Stimulated activated CD4-positive, alpha-beta T cell treated with anti-CD3 and anti-CD28 coated beads, Interleukin-4, amount 100 ng/mL, for 1 hour (primary cell): ENCODE data around the gene TNNI3K.

Experiments used
- DNase-seq: peaks from one replicate; pipeline ENCODE4 v3.0.0-alpha.2; 2020

The TNNI3K gene

DNA sequence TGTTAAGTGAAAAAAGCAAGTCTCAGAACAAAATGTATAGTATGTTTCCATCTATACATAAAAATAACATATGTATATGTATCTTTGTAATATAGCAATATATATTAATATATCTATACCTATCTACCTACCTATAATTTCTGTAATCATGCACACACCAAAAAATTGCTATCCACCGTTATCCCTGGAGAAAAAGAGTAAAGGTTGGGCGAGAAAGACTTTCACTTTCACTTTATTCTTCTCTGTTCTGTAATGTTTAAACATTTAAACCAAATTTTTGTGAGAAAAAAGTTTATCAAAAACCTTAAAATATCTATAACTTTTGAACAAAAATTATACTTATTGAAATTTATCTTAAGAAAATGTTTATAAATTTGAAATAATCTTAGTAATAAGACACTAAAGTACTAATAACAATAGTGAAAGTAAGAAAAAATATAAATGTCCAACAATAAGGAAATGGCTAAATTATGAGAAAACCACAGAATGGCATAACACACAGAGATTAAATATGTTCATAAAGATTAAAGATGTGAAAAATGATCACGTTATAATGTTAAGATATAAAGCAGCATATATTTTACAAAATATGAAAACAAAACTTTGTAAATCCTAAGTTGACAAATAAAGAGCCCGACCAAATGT lies 351.2 kb downstream of the TNNI3K start:
- no peak for DNase-seq

DNA sequence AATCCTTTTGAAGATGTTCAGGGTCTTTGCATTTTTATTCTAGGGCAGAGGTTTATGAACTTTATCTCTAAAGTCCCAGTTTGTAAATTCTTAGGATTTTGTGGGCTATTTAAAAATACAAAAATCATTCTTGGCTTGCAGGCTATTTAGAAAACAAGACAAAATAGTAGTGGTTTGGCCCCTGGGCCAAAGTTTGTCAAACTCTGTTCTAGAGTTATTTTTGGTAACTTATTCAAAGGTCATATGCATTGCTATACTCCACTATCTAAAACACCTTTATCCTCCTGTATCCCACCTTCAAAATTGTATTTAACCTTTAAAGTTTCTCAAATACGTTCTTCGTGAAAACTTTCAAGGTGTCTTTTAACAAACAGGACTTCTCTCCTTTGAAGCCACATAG lies 352.7 kb downstream of the TNNI3K start:
- DNase-seq = no peak

DNA sequence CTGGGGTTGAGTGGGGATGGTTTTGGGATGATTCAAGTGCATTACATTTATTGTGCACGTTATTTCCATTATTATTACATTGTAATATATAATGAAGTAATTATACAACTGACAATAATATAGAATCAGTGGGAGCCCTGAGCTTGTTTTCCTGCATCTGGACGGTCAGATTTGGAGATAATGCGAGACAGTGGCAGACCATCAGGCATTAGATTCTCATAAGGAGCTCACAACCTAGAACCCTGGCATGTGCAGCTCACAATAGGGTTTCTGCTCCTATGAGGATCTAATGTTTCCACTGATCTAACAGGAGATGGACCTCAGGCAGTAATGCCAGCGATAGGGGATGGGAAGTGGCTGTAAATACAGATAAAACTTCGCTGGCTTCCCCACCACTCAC lies 355.1 kb downstream of the TNNI3K start:
- no peak for DNase-seq

DNA sequence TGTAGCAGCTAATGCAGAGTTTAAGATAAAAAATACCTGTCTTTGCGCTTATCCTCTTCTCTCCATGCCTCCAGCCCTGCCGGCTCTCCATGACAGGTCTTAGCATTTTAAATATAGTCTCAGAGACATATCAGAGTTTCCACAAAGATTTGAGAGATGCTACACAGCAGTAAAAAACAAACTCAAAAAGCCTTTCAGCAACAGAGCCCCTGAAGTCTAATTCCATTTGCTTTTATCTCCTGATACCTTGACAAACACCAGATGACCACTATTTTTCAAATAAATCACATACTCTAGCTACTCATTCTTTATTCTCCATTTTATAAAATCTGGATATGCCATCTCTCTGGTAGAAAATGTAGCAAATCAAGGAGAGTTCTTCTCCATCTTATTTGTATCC lies 356.8 kb downstream of the TNNI3K start:
- DNase-seq = no peak

DNA sequence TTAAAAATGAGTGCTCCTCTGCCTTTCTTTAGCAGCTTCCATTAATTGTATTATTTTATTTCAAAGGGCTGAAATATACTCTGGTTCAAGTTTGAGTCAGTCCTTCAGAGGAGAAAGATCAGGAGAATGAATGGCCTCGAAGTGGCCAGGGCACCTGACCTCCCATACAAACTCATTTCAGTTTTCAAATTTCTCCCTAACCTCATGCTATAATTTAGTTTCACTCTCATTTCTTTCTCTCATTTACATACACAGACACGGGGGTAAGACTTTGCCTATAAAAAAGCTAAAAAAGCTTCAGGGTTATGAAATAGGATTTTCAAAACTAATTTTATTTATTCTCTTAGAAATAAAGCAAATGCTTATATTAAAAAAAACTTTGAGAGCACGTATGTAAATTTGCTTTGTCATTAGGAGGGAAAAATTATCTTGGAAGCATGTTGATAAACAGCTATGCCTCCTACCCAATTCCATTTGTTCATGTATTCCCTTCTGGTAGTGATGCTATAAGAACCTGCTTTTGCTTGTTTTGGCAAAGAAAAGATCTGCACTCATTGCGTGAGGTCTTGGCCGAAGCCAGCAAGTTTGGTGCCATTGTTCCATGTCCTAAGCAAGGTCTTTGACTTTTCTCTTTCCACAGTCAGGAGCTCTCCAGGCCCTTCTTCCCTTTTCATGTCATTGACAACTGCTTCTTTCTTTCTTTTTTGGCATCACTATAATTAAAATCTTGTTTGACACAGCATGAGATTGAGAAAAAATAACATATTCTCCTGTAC lies 357.6 kb downstream of the TNNI3K start:
- no peak for DNase-seq
